Measurements from ENCODE around the gene DENND2C.

The DENND2C gene

DNA sequence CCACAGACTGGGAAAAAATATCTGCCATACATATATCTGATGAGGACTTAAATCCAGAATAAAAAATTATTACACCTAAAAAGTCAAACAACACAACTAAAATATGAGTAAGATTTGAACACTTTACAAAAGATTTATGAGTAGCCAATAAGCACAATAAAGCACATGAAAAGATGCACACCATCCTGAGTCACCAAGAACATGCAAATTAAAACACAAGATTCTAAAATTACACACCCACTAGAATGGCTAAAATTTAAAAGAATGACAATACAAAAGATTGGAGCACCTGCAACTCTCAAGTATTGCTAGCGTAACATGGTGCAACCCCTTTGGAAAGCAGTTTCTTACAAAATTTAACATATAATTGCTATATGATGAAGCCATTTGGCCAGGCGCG lies 30.9 kb downstream of the DENND2C start:
- Histone ChIP-seq H3K4me1 (ENCODE audit: control insufficient read depth in 1 of 2, insufficient read depth in 1 of 2, low read depth in 1 of 2, low read length in 1 of 2) (no peaks in the 10 kb centered on the region), H3K27ac (no peak overlapping the region), H3K27me3 (peaks cover 30% of the 10 kb centered on the region), H3K9me3 (no peaks in the 10 kb centered on the region), H3K36me3 (no peaks in the 10 kb centered on the region), H3K4me3 (ENCODE audit: low read depth in 1 of 2, low read length in 1 of 2) (no peak overlapping the region)
- TF ChIP-seq, protein P1, sequence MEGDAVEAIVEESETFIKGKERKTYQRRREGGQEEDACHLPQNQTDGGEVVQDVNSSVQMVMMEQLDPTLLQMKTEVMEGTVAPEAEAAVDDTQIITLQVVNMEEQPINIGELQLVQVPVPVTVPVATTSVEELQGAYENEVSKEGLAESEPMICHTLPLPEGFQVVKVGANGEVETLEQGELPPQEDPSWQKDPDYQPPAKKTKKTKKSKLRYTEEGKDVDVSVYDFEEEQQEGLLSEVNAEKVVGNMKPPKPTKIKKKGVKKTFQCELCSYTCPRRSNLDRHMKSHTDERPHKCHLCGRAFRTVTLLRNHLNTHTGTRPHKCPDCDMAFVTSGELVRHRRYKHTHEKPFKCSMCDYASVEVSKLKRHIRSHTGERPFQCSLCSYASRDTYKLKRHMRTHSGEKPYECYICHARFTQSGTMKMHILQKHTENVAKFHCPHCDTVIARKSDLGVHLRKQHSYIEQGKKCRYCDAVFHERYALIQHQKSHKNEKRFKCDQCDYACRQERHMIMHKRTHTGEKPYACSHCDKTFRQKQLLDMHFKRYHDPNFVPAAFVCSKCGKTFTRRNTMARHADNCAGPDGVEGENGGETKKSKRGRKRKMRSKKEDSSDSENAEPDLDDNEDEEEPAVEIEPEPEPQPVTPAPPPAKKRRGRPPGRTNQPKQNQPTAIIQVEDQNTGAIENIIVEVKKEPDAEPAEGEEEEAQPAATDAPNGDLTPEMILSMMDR (IDR thresholded peaks at IDR 0.05), result no peak

DNA sequence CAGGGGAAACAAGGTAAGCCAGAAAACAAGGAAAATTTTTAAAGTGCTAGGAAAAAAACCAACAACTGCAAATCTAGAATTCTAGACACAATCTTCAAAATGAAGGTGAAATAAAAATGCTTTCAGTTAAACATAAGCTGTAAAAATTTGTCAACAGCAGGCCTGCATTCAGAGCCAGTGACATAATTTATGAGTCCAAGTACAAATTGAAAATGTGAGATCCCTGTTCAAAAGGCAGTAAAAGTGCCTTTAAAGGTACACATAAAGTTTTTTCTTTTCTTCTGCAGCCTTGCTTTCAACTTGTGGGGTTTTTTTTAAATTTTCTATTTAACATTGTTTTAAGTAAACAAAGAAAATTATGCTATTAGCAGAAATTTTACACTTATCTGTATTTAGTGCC lies 37.4 kb downstream of the DENND2C start:
- no peak overlapping the region for H3K4me3 ChIP-seq (ENCODE audit: low read depth in 1 of 2, low read length in 1 of 2)
- no peaks in the 10 kb centered on the region for H3K27me3 ChIP-seq
- H3K9me3 ChIP-seq, result no peaks in the 10 kb centered on the region
- H3K36me3 ChIP-seq, result no peaks in the 10 kb centered on the region
- no peak overlapping the region for H3K27ac ChIP-seq
- TF ChIP-seq, protein P1 (IDR thresholded peaks at IDR 0.05), result no peak
- no peaks in the 10 kb centered on the region for H3K4me1 ChIP-seq (ENCODE audit: control insufficient read depth in 1 of 2, insufficient read depth in 1 of 2, low read depth in 1 of 2, low read length in 1 of 2)

DNA sequence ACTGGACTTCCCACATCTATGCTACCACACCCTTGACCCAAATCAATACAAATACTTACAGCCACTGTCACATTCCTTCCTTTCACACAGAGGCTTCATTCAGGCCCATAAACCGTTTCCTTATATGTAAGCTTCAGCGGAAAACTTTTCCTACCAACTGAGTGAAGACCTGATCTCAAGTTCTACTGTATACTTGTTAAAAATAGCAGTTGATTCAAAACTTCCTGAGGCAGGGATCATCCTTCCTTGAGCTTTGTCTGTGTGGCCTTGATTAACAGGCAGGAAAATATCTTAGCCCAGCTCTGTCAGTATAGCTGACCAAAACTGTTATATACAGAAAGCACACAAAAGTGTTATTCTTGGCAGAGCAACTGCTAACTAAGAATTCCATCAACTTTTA lies 42.7 kb downstream of the DENND2C start:
- no peaks in the 10 kb centered on the region for H3K36me3 ChIP-seq
- no peaks in the 10 kb centered on the region for H3K4me1 ChIP-seq (ENCODE audit: control insufficient read depth in 1 of 2, insufficient read depth in 1 of 2, low read depth in 1 of 2, low read length in 1 of 2)
- TF ChIP-seq, protein P1 (IDR thresholded peaks at IDR 0.05), result no peak
- no peaks in the 10 kb centered on the region for H3K9me3 ChIP-seq
- H3K27ac ChIP-seq, result no peak overlapping the region
- H3K4me3 ChIP-seq (ENCODE audit: low read depth in 1 of 2, low read length in 1 of 2), result no peak overlapping the region
- no peaks in the 10 kb centered on the region for H3K27me3 ChIP-seq

DNA sequence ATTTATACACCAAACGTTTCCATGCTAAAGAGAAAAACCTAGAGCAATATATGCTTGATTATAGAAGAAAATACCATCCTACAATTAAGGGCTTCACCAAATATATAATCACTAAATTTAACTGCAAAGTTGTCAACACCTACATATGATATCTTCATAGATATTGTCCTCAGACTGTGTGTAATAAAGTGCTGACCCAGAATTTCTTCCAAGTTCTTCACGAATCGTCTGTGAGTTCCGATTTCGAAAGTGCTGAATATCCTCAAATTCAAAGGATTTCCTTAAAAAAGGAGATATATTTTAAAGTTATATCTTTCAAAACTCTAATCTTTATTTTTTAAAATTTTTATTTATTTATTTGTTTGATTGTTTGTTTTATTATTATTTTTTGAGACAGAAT lies 46.5 kb downstream of the DENND2C start:
- no peak overlapping the region for H3K4me3 ChIP-seq (ENCODE audit: low read depth in 1 of 2, low read length in 1 of 2)
- peaks cover under 1% of the 10 kb centered on the region for H3K36me3 ChIP-seq
- TF ChIP-seq, protein P1 (IDR thresholded peaks at IDR 0.05), result no peak
- no peaks in the 10 kb centered on the region for H3K27me3 ChIP-seq
- H3K4me1 ChIP-seq (ENCODE audit: control insufficient read depth in 1 of 2, insufficient read depth in 1 of 2, low read depth in 1 of 2, low read length in 1 of 2), result no peaks in the 10 kb centered on the region
- H3K27ac ChIP-seq, result no peak overlapping the region
- no peaks in the 10 kb centered on the region for H3K9me3 ChIP-seq

DNA sequence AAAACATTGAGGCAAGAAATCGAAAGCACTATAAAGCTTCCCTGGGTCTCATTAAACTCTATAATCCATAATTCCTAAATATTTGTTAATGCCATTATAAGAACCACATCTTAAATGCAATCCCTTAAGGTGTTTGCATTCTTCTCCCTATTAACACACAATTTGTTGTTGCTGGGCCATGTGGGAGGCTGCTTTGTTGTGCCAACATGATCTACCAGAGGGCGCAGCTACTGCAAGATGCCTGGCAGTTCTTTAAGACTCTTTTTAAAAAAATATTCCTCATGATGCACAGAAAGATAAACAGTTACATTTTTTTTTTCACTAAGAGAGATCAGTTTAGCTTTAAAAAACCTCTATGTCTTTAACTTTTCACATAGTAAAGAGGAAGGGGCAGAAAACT lies 49.4 kb downstream of the DENND2C start:
- H3K36me3 ChIP-seq, result peaks cover 5% of the 10 kb centered on the region
- no peak overlapping the region for H3K27ac ChIP-seq
- H3K4me1 ChIP-seq (ENCODE audit: control insufficient read depth in 1 of 2, insufficient read depth in 1 of 2, low read depth in 1 of 2, low read length in 1 of 2), result no peaks in the 10 kb centered on the region
- H3K27me3 ChIP-seq, result no peaks in the 10 kb centered on the region
- H3K9me3 ChIP-seq, result no peaks in the 10 kb centered on the region
- TF ChIP-seq, protein P1 (IDR thresholded peaks at IDR 0.05), result no peak
- no peak overlapping the region for H3K4me3 ChIP-seq (ENCODE audit: low read depth in 1 of 2, low read length in 1 of 2)

DNA sequence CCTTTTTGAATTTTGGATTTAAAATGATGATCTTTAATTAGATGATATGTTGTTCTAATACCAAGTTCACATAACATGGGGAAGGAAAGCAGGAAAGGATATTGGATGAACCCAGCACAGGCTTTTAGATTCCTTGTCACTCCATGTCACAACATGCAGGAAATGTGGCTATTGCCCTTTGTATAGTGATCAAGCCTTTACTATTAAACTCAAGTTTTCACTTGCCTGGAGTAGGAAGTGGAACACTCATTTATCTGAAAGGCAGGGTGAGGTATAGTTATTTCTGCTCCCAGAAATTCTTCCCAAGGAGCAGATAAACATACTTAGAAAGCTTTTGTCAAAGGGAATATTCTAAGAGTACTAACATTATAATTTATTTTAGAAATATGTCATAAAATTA lies 51.2 kb downstream of the DENND2C start:
- TF ChIP-seq, protein P1 (IDR thresholded peaks at IDR 0.05), result no peak
- Histone ChIP-seq H3K27me3 (no peaks in the 10 kb centered on the region), H3K4me3 (ENCODE audit: low read depth in 1 of 2, low read length in 1 of 2) (no peak overlapping the region), H3K4me1 (ENCODE audit: control insufficient read depth in 1 of 2, insufficient read depth in 1 of 2, low read depth in 1 of 2, low read length in 1 of 2) (no peaks in the 10 kb centered on the region), H3K36me3 (peaks cover 5% of the 10 kb centered on the region), H3K27ac (no peak overlapping the region), H3K9me3 (no peaks in the 10 kb centered on the region)
